GM12878 (cell line): ENCODE data around the gene ZCCHC24. TPM values are rescaled to one million over a fixed set of nuclear protein-coding genes. Genes with fewer than 3 reads are reported as not detected.

Experiments used
- ATAC-seq: fragments of 200-7000 bp; cut with Tn5 transposase; 3 replicates; pipeline ENCODE4 v1.9.1; 2020; ENCODE audit warnings: mild to moderate bottlenecking, moderate library complexity
- BruUV-seq: library from RNA; stranded (reverse); fragments of 400-500 nt; replicated peaks from 2 replicates; lab custom pipeline; 2021; lab: Mats Ljungman, UMichigan
- CTCF ChIA-PET: fragments of 300-600 bp; sonication (Branson Sonifier 250); formaldehyde crosslinking; extraction: SDS; loops from one replicate; lab custom pipeline; 2021; ENCODE audit warnings: inconsistent platforms; lab: Yijun Ruan, JAX
- POLR2A ChIA-PET: fragments of 350-600 bp; formaldehyde crosslinking; extraction: SDS; loops from one replicate; lab custom pipeline; 2021; ENCODE audit warnings: inconsistent platforms; lab: Charles Lee
- RAD21 ChIA-PET: fragments of 300-600 bp; sonication (Branson Sonifier 250); formaldehyde crosslinking; loops from one replicate; lab custom pipeline; 2023; ENCODE audit warnings: antibody characterized with exemption; ENCODE audit not compliant: unreplicated experiment; lab: Charles Lee
- SMC1A ChIA-PET: fragments of 300-600 bp; sonication (Branson Sonifier 250); formaldehyde crosslinking; loops from one replicate; lab custom pipeline; 2023; ENCODE audit not compliant: unreplicated experiment, uncharacterized antibody; lab: Charles Lee
- DNase-seq: peaks from one replicate; pipeline ENCODE4 v3.0.0-alpha.2; 2011; ENCODE audit warnings: low read depth, low spot score
- FAIRE-seq: peaks from 3 replicates; lab custom pipeline; 2011; peaks lifted over from hg19 to GRCh38; lab: Jason Lieb, UNC
- H2AFZ ChIP-seq: 2 replicates; pipeline ENCODE4 v1.6.0; 2011; ENCODE audit warnings: low read depth, low read length, control low read depth; ENCODE audit not compliant: control insufficient read depth
- H3K27ac ChIP-seq: 2 replicates; pipeline ENCODE4 v1.5.1; 2011; ENCODE audit warnings: control low read depth; ENCODE audit not compliant: control insufficient read depth, insufficient read depth
- H3K27me3 ChIP-seq, 2 experiments: replicated peaks in 1 of 2; 2 replicates each; pipeline versions ENCODE4 v1.6.0 to v1.6.1; 2011; ENCODE audit warnings: low read length in 1 of 2; ENCODE audit not compliant: control insufficient read depth in 2 of 2, insufficient read depth in 2 of 2
- H3K36me3 ChIP-seq, 2 experiments: 2 replicates each; pipeline ENCODE4 v1.5.1; 2011; ENCODE audit warnings: low read length in 1 of 2; ENCODE audit not compliant: control insufficient read depth in 2 of 2, insufficient read depth in 2 of 2
- H3K4me1 ChIP-seq: 2 replicates; pipeline ENCODE4 v1.6.1; 2011; ENCODE audit warnings: mild to moderate bottlenecking, low read length, moderate library complexity, mixed read lengths; ENCODE audit not compliant: control insufficient read depth, insufficient read depth
- H3K4me2 ChIP-seq: 2 replicates; pipeline ENCODE4 v1.6.0; 2011; ENCODE audit warnings: control low read depth; ENCODE audit not compliant: control insufficient read depth, insufficient read depth
- H3K4me3 ChIP-seq: fragments of 200-600 bp; sonication (generic); 2 replicates; pipeline ENCODE4 v1.5.1; 2016
- H3K79me2 ChIP-seq: 2 replicates; pipeline ENCODE4 v1.6.0; 2011; ENCODE audit warnings: low read length; ENCODE audit not compliant: control insufficient read depth, insufficient read depth
- H3K9ac ChIP-seq: 2 replicates; pipeline ENCODE4 v1.8.0; 2011; ENCODE audit warnings: low read length, control low read depth, mixed read lengths; ENCODE audit not compliant: control insufficient read depth, insufficient read depth
- H3K9me3 ChIP-seq: replicated peaks from 3 replicates; pipeline ENCODE4 v1.5.1; 2011; ENCODE audit warnings: mild to moderate bottlenecking, low read length; ENCODE audit not compliant: control insufficient read depth, insufficient read depth
- H4K20me1 ChIP-seq: 2 replicates; pipeline ENCODE4 v1.6.0; 2011; ENCODE audit not compliant: control insufficient read depth, insufficient read depth
- EED ChIP-seq: sonication (generic); IDR thresholded peaks from 2 replicates; pipeline ENCODE4 v1.6.1; 2016; ENCODE audit warnings: antibody characterized with exemption, low read depth
- RFX5 ChIP-seq: IDR thresholded peaks from 2 replicates; pipeline ENCODE4 v1.6.1; 2011; ENCODE audit warnings: low read depth, low read length, improper control_type of control experiment
- SKIL ChIP-seq: fragments of 450-650 bp; IDR thresholded peaks from 2 replicates; pipeline ENCODE4 v1.6.1; 2017; ENCODE audit warnings: mild to moderate bottlenecking, low read depth, inconsistent platforms; ENCODE audit not compliant: poor library complexity, severe bottlenecking
- ZBED1 ChIP-seq: IDR thresholded peaks from 2 replicates; pipeline ENCODE4 v1.6.1; 2016; ENCODE audit warnings: borderline replicate concordance
- WGBS: methylation state at CpG from one replicate; pipeline ENCODE4 v1.1.6; 2016; ENCODE audit warnings: low lambda C conversion rate; ENCODE audit not compliant: insufficient replicate concordance, insufficient coverage; ENCODE audit errors: missing lambda C conversion rate; 5-methylcytosine and 5-hydroxymethylcytosine counted together
- in situ Hi-C: fragments of 300-500 bp; cut with MboI; formaldehyde crosslinking; loops from 9 replicates; pipeline ENCODE4 v1.14.3; 2018; ENCODE audit warnings: mixed read lengths
- intact Hi-C: fragments of 100-400 bp; cut with micrococcal nuclease; formaldehyde crosslinking; loops from one replicate; pipeline ENCODE4 v1.14.2; 2022; ENCODE audit not compliant: unreplicated experiment
- polyA plus RNA-seq, 11 experiments: library from polyadenylated mRNA; depleted of rRNA in 4 of 11; unstranded in 6 of 11; stranded (reverse) in 5 of 11; fragments of >200 nt; fragmentation: Nextera tagmentation in 4 of 11; fragmentation: Illumina TruSeq in 1 of 11; extraction: Ambion mirVana in 4 of 11; extraction: Trizol in 1 of 11; gene quantifications; 1 replicate in 1 of 11; 2 replicates in 10 of 11; pipeline versions ENCODE4 v1.2.1 to v1.2.3, GENCODE V29; 2011 to 2016; ENCODE audit warnings: inconsistent platforms in 2 of 11, missing spikeins in 2 of 11, low read depth in 1 of 11
- total RNA-seq, 4 experiments: library from RNA; depleted of rRNA in 3 of 4; stranded (reverse); fragments of >200 nt in 3 of 4; fragmentation: Illumina TruSeq in 1 of 4; extraction: Trizol in 1 of 4; gene quantifications; 2 replicates each; pipeline versions ENCODE4 v1.2.1 to v1.2.3, GENCODE V29; 2013 to 2021

Gene ZCCHC24
- total and polyA plus RNA-seq, 10 of the 15 experiments (the other 5 are each of a cell fraction or from before 2014, with no cell fraction given): 0.02 to 0.62 (median 0.04) TPM; not detected in 4

- in situ Hi-C loops: no loop called here
These were observed 104.7 kb downstream of the ZCCHC24 start for GRCh38 chr10:79340646-79341244.

More at GRCh38 chr10:79340646-79341244, 104.7 kb downstream of the ZCCHC24 start:
- Histone ChIP-seq H3K9ac (no peak overlapping the region), H3K27me3 (no peaks in the 10 kb centered on the region), H2AFZ (no peak overlapping the region), H3K9me3 (no peaks in the 10 kb centered on the region; the same call in 2 of the 3 replicates), H3K36me3 (no peaks in the 10 kb centered on the region), H3K27ac (no peak overlapping the region), H3K79me2 (no peaks in the 10 kb centered on the region), H3K4me2 (no peak overlapping the region), H4K20me1 (no peaks in the 10 kb centered on the region), H3K4me3 (no peak overlapping the region), H3K4me1 (no peaks in the 10 kb centered on the region)
- WGBS: 74% methylated on average over 5 of the region's 5 CpGs
- SMC1A ChIA-PET: interaction anchor here (1.3 kb wide), 1 partner anchor 19 kb away, joined by 4 read pairs; no protein-coding TSS in a partner anchor
- BruUV-seq: no TSS peak
- FAIRE-seq (no peak), DNase-seq (no peak), ATAC-seq (no peak)
- POLR2A ChIA-PET: no interaction called here
- RAD21 ChIA-PET: no interaction called here
- CTCF ChIA-PET: interaction anchor here (0.7 kb wide), 1 partner anchor 303 kb away, joined by 7 read pairs; no protein-coding TSS in a partner anchor
- TF ChIP-seq SKIL: no peak
- no peak for TF ChIP-seq RFX5
- no peak for TF ChIP-seq ZBED1
- TF ChIP-seq EED: no peak
- intact Hi-C loops: no loop called here
